Caco-2 (cell line): Measurements from ENCODE around the gene TLE1. TPM values are rescaled to one million over a fixed set of nuclear protein-coding genes. Genes with fewer than 3 reads are reported as not detected.

Source experiments
- BruUV-seq: library from RNA; stranded (reverse); fragments of 400-500 nt; replicated peaks from 2 replicates; lab custom pipeline; 2021; lab: Mats Ljungman, UMichigan
- CTCF ChIA-PET: fragments of 300-600 bp; sonication (Branson Sonifier 250); formaldehyde crosslinking; loops from one replicate; lab custom pipeline; 2022; ENCODE audit warnings: antibody characterized with exemption; lab: Charles Lee
- POLR2A ChIA-PET: fragments of 300-600 bp; sonication (Branson Sonifier 250); formaldehyde crosslinking; loops from one replicate; lab custom pipeline; 2022; ENCODE audit warnings: antibody characterized with exemption; lab: Charles Lee
- DNase-seq, 2 experiments: peaks; one replicate each; pipeline versions ENCODE4 v3.0.0 to v3.0.0-alpha.2; 2020 to 2022
- H3K27me3 ChIP-seq: replicated peaks from 2 replicates; pipeline ENCODE4 v1.6.0; 2011; ENCODE audit warnings: low read length; ENCODE audit not compliant: control insufficient read depth, insufficient read depth
- H3K36me3 ChIP-seq: 2 replicates; pipeline ENCODE4 v1.5.1; 2011; ENCODE audit warnings: low read length; ENCODE audit not compliant: control insufficient read depth, insufficient read depth
- H3K4me1 ChIP-seq: fragments of 250-450 bp; sonication (Bioruptor Pico); 2 replicates; pipeline ENCODE4 v1.5.1; 2020; ENCODE audit warnings: mild to moderate bottlenecking
- H3K4me3 ChIP-seq: 2 replicates; pipeline ENCODE4 v1.5.1; 2011; ENCODE audit warnings: low read depth, mild to moderate bottlenecking, control low read depth, low read length
- H3K9me3 ChIP-seq: fragments of 250-450 bp; sonication (Bioruptor Pico); 2 replicates; pipeline ENCODE4 v1.5.1; 2020; ENCODE audit warnings: mild to moderate bottlenecking, moderate library complexity
- H3K27ac Mint-ChIP-seq: one replicate; pipeline ENCODE4 v1.8.0; 2022; ENCODE audit warnings: mixed read lengths; ENCODE audit not compliant: unreplicated experiment
- H3K27me3 Mint-ChIP-seq: one replicate; pipeline ENCODE4 v1.8.0; 2022; ENCODE audit warnings: mixed read lengths; ENCODE audit not compliant: insufficient read depth, unreplicated experiment
- H3K36me3 Mint-ChIP-seq: one replicate; pipeline ENCODE4 v1.8.0; 2022; ENCODE audit warnings: mild to moderate bottlenecking, mixed read lengths; ENCODE audit not compliant: insufficient read depth, unreplicated experiment
- H3K4me1 Mint-ChIP-seq: one replicate; pipeline ENCODE4 v1.8.0; 2022; ENCODE audit warnings: low read depth, mixed read lengths; ENCODE audit not compliant: unreplicated experiment
- H3K4me3 Mint-ChIP-seq: one replicate; pipeline ENCODE4 v1.8.0; 2022; ENCODE audit warnings: mild to moderate bottlenecking, moderate library complexity, mixed read lengths; ENCODE audit not compliant: unreplicated experiment
- H3K9me3 Mint-ChIP-seq: one replicate; pipeline ENCODE4 v1.8.0; 2022; ENCODE audit warnings: mixed read lengths; ENCODE audit not compliant: unreplicated experiment
- intact Hi-C: fragments of 100-400 bp; cut with micrococcal nuclease; formaldehyde crosslinking; loops from one replicate; pipeline ENCODE4 v1.10.0; 2022; ENCODE audit not compliant: unreplicated experiment
- total RNA-seq: library from RNA; stranded (reverse); gene quantifications from 2 replicates; pipeline ENCODE4 v1.2.3, GENCODE V29; 2022
- TF ChIP-seq, protein P1 (sequence below), 2 experiments: fragments of 200-600 bp in 1 of 2; IDR thresholded peaks; 1 replicate in 1 of 2; 2 replicates in 1 of 2; pipeline versions ENCODE4 v1.5.1 to v1.8.0; 2011 to 2022; ENCODE audit warnings: antibody characterized with exemption in 1 of 2, control low read depth in 1 of 2, inconsistent platforms in 1 of 2, low read depth in 1 of 2, low read length in 1 of 2, mild to moderate bottlenecking in 1 of 2, moderate library complexity in 1 of 2; ENCODE audit not compliant: insufficient read depth in 1 of 2, severe bottlenecking in 1 of 2, unreplicated experiment in 1 of 2

TLE1 gene
- total RNA-seq, 1 experiment from 2014 or later = 18.3 TPM

DNA sequence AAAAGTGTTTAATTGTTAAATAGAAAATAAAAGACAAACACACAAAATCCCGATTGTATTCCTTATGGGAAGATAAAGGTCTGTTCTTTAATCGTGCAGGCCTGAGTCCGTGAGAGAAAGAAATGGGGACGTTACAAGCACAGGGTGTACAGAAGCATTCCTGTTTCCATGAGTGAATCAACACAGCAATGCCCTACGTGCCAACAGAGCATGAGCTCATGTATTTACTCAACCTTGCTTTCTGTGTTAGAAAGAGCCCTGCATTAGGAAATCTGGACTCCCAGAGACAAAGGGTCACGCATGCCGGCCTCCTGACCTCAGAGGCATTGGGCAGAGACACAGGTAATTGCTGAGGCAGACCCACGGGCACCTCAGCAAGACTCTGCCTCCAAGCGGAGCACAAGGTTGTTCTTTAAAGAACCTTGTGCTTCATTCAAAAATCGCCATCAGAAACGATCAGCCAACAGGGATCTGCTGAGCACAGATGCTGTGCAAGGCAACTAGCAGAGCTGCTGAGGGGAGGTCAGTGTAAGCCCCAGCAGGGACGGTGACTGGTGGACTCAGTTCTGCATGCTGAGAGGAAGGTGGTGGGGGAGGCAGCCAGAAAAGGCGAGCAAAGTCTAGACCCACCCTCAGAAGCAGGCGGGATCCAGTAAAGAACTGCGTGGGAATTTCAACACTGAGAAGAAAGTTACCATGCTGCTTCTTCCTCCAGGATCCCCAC, 101.0 kb downstream of the TLE1 start:
- Histone ChIP-seq H3K27me3 (no peaks in the 10 kb centered on the region), H3K4me1 (no peaks in the 10 kb centered on the region), H3K4me3 (no peak overlapping the region), H3K9me3 (no peaks in the 10 kb centered on the region), H3K36me3 (no peaks in the 10 kb centered on the region)
- Mint-ChIP-seq H3K4me1 (no peaks in the 10 kb centered on the region), H3K36me3 (peaks cover 20% of the 10 kb centered on the region), H3K4me3 (no peak overlapping the region), H3K27ac (no peak overlapping the region), H3K9me3 (no peaks in the 10 kb centered on the region), H3K27me3 (no peaks in the 10 kb centered on the region)
- ChIA-PET CTCF (no interaction called here), POLR2A (no interaction called here)
- TF ChIP-seq, protein P1, sequence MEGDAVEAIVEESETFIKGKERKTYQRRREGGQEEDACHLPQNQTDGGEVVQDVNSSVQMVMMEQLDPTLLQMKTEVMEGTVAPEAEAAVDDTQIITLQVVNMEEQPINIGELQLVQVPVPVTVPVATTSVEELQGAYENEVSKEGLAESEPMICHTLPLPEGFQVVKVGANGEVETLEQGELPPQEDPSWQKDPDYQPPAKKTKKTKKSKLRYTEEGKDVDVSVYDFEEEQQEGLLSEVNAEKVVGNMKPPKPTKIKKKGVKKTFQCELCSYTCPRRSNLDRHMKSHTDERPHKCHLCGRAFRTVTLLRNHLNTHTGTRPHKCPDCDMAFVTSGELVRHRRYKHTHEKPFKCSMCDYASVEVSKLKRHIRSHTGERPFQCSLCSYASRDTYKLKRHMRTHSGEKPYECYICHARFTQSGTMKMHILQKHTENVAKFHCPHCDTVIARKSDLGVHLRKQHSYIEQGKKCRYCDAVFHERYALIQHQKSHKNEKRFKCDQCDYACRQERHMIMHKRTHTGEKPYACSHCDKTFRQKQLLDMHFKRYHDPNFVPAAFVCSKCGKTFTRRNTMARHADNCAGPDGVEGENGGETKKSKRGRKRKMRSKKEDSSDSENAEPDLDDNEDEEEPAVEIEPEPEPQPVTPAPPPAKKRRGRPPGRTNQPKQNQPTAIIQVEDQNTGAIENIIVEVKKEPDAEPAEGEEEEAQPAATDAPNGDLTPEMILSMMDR (IDR thresholded peaks at IDR 0.05; ENCODE audit: insufficient read depth in 1 of 2, low read depth in 1 of 2, low read length in 1 of 2, severe bottlenecking in 1 of 2, unreplicated experiment in 1 of 2) = no peak
- BruUV-seq = no TSS peak
- DNase-seq = peak in 1 of 2 experiments; percentile 8
- intact Hi-C loops = loop anchor here (5.0 kb wide), 1 partner anchor 39 kb away; no protein-coding TSS in a partner anchor

GRCh38 chr9:81586786-81587185, 102.6 kb downstream of the TLE1 start:
- Histone ChIP-seq H3K36me3 (no peaks in the 10 kb centered on the region), H3K9me3 (no peaks in the 10 kb centered on the region), H3K4me3 (no peak overlapping the region), H3K27me3 (no peaks in the 10 kb centered on the region), H3K4me1 (no peaks in the 10 kb centered on the region)
- ChIA-PET CTCF (no interaction called here), POLR2A (no interaction called here)
- H3K36me3 Mint-ChIP-seq = peaks cover 20% of the 10 kb centered on the region
- no peaks in the 10 kb centered on the region for H3K27me3 Mint-ChIP-seq
- intact Hi-C loops = loop anchor here (5.0 kb wide), 1 partner anchor 41 kb away; no protein-coding TSS in a partner anchor
- no peak overlapping the region for H3K27ac Mint-ChIP-seq
- H3K9me3 Mint-ChIP-seq = no peaks in the 10 kb centered on the region
- no peak overlapping the region for H3K4me3 Mint-ChIP-seq
- no peak for DNase-seq
- no TSS peak for BruUV-seq
- H3K4me1 Mint-ChIP-seq = no peaks in the 10 kb centered on the region
- TF ChIP-seq, protein P1 (IDR thresholded peaks at IDR 0.05; ENCODE audit: insufficient read depth in 1 of 2, low read depth in 1 of 2, low read length in 1 of 2, severe bottlenecking in 1 of 2, unreplicated experiment in 1 of 2) = no peak

- Histone ChIP-seq H3K9me3 (no peaks in the 10 kb centered on the region), H3K4me3 (no peak overlapping the region), H3K27me3 (no peaks in the 10 kb centered on the region), H3K36me3 (no peaks in the 10 kb centered on the region), H3K4me1 (no peaks in the 10 kb centered on the region)
- POLR2A ChIA-PET = no interaction called here
- H3K27ac Mint-ChIP-seq = no peak overlapping the region
- TF ChIP-seq, protein P1 (IDR thresholded peaks at IDR 0.05; ENCODE audit: insufficient read depth in 1 of 2, low read depth in 1 of 2, low read length in 1 of 2, severe bottlenecking in 1 of 2, unreplicated experiment in 1 of 2) = no peak
- intact Hi-C loops = loop anchor here (5.0 kb wide), 1 partner anchor 42 kb away; no protein-coding TSS in a partner anchor
- CTCF ChIA-PET = no interaction called here
- peaks cover 20% of the 10 kb centered on the region for H3K36me3 Mint-ChIP-seq
- no peak overlapping the region for H3K4me3 Mint-ChIP-seq
- H3K9me3 Mint-ChIP-seq = no peaks in the 10 kb centered on the region
- BruUV-seq = no TSS peak
- no peak for DNase-seq
- no peaks in the 10 kb centered on the region for H3K4me1 Mint-ChIP-seq
- no peaks in the 10 kb centered on the region for H3K27me3 Mint-ChIP-seq
Observed at GRCh38 chr9:81585191-81585763, 104.1 kb downstream of the TLE1 start.
